Activated naive CD4-positive, alpha-beta T cell (primary cell): Measurements from ENCODE around the gene NUFIP2.
"Not testable (repeated sequence)": the region's sequence is repeated elsewhere in the genome, so short reads cannot be mapped to it uniquely, and the experiment has no call there.

Experiments
- DNase-seq, 4 experiments: peaks; one replicate each; lab custom pipeline; 2025; lab: John Stamatoyannopoulos, UW

The NUFIP2 gene, protein sequence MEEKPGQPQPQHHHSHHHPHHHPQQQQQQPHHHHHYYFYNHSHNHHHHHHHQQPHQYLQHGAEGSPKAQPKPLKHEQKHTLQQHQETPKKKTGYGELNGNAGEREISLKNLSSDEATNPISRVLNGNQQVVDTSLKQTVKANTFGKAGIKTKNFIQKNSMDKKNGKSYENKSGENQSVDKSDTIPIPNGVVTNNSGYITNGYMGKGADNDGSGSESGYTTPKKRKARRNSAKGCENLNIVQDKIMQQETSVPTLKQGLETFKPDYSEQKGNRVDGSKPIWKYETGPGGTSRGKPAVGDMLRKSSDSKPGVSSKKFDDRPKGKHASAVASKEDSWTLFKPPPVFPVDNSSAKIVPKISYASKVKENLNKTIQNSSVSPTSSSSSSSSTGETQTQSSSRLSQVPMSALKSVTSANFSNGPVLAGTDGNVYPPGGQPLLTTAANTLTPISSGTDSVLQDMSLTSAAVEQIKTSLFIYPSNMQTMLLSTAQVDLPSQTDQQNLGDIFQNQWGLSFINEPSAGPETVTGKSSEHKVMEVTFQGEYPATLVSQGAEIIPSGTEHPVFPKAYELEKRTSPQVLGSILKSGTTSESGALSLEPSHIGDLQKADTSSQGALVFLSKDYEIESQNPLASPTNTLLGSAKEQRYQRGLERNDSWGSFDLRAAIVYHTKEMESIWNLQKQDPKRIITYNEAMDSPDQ

DNA sequence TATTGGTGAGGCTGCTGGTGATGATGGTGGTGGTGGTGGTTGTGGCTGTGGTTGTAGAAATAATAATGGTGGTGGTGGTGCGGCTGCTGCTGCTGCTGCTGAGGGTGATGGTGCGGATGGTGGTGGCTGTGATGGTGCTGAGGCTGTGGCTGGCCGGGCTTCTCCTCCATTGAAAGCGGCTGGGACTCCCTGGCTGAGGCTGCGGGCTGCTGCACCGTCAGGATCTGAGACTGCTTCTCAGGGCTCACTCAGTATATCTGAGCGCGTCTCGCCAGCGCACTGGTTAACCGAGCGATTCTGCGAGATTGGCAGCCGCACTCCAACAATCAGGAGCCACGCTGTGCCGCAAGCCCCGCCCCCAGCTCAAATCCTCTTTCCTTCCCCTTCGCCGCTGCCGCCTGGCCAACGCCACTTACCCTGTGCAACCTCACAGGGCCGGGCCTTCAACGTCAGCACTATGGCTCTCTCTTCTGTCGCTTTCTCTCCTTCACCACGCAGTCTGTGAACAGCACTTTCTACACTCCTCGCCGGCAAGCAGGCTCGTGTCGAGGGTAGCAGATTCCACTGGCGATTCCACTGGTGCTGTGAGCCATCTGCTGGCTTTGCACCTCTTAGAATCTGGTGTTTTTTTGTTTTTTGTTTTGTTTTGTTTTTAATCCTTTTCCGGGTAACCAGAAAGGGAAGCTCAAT is at the start of gene NUFIP2:
Gene NUFIP2, minus strand, starts transcription at position 259 of the 690 bp plus-strand sequence. Its CDS starts 89 bp downstream, at position 170.
- DNase-seq: peak; percentile 94 to 96 (median 95)

DNA sequence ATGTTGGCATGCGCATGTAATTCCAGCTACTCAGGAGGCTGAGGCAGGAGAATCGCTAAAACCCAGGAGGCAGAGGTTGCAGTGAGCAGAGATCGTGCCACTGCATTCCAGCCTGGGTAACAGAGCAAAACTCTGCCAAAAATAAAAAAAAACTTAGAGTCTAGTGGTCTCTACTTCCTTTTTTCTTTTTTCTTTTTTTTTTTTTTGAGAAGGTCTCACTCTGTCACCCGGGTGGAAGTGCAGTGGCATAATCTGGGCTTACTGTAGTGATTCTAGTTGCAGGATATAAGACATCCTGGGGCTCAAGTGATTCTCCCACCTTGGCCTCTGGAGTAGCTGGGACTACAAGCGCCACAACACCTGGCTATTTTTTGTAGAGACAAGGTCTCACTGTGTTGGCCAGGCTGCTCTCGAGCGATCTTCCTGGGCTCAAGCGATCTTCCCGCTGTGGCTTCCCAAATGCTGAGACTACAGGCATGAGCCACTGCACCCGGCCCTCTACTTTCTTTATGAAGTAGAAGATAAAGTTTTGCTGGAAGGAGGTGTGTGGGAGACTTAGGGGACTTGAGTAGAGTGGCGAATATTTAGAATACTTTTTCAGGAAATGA is 48.3 kb upstream of the NUFIP2 start:
- DNase-seq: no peak

DNA sequence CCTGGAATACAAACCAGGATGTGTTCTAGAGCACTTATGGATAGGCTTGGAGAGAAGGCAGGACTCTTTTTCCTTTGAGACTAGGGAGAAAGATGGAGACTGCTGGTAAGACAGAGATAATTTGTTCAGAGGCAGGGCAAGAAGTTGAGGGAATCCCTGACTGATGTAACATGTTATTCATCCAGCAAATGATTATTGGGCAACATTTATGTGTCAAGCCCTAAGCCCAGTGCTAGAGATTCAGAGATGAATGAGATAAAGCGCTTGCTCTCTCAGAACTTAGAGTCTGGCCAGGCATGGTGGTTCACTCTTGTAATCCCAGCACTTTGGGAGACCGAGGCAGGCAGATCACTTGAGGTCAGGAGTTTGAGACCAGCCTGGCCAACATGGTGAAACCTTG is 47.8 kb upstream of the NUFIP2 start:
- DNase-seq: no peak

DNA sequence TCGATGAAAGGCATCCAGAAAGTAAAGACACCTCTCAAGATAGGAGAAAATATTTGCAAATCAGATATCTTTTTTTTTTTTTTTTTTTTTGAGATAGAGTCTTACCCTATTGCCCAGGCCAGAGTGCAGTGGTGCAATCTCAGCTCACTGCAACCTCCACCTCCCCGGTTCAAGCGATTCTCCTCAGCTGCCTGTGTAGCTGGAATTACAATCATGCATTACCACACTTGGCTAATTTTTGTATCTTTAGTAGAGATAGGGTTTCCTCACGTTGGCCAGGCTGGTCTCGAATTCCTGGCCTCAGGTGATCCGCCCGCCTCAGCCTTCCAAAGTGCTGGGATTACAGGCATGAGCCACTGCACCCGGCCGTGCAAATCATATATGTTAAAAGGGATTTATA is 45.1 kb upstream of the NUFIP2 start:
- not testable (repeated sequence) for DNase-seq

DNA sequence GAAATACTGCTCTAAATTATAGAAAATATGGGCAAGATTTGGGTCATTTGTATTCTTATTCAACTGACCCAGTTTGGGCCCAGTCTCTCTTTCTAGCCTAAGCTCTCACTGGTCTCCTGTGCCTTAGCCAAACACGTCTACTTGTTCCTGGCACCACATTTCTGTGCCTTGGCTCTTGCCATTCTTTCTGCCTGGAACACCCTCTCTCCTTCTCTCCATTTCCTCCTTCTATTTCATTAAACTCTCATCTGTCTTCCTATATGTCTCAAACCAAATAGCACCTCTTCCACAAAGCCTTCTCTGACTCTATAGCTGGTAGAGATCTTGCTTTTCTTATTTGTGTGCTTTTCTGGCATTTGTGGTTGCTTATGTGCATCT is 37.7 kb upstream of the NUFIP2 start:
- no peak for DNase-seq

DNA sequence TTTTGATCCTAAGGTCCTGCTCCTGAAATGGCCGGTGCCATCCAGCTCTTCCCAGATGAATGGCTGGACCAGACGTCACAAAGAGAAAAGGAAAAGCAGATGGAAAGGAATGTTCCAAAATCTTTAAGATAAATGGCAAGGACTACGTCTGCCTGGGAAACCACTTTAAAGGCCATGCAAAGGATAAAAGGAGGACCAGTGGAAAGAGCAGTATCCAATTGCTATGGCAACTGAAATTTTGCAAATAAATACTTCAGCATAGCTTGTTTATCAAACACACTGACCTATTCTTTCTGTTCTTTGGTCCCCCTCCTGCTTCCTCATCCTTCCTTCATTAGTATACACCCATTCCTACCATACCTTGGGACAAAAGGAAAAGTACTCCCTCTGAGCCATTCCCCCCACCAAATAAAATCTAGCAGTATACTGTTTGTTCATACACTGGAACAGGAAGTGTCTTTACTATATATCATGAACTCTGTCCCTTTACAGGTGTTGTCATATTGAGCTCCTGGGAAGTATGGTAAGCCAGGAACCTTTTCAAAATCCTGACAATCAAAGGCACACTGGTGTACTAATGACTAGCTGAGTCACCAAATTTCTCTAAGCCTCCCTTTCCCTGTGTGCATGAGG is 37.2 kb upstream of the NUFIP2 start:
- DNase-seq: no peak

DNA sequence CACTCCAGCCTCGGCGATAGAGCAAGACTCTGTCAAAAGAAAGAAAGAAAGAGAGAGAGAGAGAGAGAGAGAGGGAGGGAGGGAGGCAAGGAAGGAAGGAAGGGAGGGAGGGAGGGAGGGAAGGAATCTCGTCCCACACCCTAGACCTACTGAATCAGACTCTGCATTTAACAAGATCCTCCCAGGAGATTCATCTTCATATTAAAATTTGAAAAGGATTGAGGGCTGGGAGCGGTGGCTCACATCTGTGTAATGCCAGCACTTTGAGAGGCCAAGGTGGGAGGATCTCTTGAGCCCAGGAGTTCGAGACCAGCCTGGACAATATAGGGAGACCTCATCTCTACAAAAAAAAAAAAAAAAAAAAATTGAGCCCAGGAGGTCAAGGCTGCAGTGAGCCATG is 33.5 kb upstream of the NUFIP2 start:
- no peak for DNase-seq

DNA sequence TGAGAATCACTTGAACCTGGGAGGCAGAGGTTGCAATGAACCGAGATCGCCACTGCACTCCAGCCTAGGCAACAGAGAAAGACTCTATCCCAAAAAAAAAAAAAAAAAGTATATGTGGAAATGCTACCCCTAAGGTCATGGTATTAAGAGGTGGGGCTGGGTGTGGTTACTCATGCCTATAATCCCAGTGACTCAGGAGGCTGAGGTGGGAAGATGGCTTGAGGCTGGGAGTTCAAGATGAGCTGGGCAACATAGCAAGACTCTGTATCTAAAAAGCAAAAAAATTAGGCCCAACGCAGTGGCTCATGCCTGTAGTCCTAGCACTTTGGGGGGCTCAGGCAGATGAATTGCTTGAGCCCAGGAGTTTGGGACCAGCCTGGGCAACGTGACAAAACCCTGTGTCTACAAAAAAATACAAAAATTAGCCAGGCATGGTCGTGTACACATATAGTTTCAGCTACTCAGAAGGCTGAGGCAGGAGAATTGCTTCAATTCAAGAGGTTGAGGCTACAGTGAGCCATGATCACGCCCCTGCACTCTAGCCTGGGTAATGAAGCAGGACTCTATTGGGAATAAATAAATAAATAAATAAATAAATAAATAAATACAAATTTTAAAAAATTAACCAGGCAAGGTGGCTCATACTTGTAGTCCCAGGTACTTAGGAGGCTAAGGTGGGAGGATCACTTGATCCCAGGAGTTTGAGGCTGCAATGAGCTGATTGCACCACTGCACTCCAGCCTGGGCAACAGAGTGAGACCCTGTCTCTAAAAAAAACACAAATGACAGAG is 32.3 kb upstream of the NUFIP2 start:
- no peak for DNase-seq

DNA sequence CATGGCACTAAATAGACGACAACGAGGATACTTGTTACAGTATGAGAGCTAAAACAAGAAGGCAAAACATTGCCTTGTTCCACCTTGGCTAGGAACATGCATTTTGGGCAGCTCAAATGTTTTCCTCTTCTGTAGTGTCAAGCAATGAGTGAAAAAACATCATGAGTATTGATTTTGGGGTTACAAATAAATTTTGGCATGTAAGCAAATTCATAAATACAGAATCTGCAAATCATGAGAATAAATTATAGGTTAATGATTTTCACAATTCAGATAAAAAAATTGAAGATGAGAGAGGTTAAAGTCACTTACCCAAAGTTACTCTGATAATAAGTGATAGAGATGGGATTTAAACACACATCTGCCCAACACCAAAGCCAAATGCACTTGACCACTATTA is 28.4 kb upstream of the NUFIP2 start:
- DNase-seq: no peak

DNA sequence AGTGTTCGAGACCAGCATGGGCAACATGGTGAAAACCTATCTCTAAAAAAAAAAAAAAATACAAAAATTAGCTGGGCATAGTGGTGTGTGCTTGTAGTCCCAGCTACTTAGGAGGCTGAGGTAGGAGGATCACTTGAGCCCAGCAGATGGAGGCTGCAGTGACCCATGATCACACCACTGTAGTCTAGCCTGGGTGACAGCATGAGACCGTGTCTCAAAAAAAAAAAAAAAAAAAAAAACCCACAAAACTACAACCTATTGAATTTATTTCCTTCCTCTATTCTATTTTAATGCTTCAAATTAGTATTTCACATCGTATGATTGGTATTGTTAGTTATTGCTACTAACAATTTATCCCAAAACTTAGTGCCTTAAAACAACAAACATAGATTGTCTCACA is 9.4 kb upstream of the NUFIP2 start:
- no peak for DNase-seq

DNA sequence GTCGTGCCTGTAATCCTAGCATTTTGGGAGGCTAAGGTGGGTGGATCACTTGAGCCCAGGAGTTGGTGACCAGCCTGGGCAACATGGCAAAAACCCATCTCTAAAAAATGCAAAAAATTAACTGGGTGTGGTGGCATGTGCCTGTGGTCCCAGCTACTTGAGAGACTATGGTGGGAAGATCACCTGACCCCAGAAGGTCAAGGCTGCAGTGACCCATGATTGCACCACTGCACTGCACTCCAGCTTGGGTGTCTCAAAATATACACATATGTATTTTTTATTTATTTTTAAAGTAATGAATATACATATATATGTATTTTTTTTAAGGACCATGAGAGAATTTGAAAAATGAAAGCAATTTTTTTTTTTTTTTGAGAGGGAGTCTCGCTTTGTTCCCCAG is 5.1 kb upstream of the NUFIP2 start:
- no peak for DNase-seq

DNA sequence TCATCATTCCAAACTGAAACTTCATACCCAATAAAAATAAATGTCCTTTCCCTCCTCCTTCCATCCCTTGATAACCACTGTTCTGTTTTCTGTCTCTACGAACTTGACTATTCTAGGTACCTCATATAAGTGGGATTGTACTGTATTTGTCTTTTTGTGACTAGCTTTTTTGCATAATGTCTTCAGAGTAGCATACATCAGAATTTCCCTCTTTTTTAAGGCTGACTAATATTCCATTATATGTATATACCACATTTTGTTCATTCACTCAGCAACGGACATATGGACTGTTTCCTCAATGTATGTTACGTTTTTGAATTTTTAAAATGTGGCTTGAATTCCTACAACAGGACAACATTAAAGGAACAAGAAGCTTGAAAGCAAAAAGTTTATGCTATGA is 1.5 kb upstream of the NUFIP2 start:
- no peak for DNase-seq

DNA sequence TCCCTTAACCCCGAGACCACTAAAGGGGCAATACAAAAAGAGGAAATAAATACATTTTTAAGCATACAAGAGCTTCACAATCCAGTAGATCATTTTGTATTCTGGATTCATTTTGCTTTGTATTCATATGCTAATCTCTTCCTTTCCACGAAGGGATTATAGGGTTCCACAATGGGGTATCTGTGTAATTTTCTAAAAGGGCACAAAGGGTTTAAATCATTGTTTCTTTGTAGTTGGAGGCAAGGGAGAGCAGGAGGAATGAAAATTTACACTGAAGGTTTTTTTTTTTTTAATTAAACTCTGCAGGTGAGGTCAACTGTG is 592 bp upstream of the NUFIP2 start:
- DNase-seq: no peak

DNA sequence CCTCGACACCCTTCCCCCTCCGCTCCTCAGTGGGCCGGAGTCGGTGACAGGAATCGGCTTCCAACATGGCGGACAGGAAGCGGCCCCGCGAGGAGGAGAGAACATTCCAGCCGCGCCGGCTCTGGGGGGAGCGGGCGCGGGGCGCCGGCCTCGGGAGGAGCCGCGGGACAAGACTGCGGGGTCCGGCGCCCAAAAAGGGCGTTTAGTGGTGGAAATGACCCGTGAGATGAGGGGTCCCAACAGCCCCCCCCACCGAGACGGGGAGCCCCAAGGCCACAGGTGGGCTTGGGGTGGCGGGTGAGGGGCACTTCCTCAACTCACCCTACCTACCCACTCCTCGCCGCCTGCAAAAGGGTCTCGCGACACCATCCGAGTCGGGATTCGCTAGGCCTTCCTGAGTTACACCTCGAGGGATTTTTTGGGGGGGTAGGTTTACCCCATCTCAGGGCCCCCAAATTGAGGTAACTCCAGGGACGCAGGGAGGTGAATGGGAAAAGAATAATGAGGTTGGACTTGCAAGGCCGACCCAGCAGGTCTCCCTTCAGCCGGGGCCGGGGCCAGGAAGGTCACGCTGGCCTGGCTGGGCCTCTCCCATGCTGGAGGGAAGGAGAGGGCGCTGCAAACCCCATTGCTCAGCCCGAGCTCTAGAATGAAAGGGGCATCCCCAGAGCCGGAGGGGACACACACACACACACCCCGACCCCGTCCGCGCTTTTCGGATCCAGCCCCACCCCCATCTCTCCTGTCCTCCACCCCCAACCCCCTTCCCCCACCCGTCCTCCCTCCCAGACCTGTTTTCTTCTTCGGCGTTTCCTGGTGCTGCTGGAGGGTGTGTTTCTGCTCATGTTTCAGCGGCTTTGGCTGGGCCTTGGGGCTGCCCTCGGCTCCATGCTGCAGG is 707 bp downstream of the NUFIP2 start:
- peak; percentile 31 to 62 (median 42) for DNase-seq

DNA sequence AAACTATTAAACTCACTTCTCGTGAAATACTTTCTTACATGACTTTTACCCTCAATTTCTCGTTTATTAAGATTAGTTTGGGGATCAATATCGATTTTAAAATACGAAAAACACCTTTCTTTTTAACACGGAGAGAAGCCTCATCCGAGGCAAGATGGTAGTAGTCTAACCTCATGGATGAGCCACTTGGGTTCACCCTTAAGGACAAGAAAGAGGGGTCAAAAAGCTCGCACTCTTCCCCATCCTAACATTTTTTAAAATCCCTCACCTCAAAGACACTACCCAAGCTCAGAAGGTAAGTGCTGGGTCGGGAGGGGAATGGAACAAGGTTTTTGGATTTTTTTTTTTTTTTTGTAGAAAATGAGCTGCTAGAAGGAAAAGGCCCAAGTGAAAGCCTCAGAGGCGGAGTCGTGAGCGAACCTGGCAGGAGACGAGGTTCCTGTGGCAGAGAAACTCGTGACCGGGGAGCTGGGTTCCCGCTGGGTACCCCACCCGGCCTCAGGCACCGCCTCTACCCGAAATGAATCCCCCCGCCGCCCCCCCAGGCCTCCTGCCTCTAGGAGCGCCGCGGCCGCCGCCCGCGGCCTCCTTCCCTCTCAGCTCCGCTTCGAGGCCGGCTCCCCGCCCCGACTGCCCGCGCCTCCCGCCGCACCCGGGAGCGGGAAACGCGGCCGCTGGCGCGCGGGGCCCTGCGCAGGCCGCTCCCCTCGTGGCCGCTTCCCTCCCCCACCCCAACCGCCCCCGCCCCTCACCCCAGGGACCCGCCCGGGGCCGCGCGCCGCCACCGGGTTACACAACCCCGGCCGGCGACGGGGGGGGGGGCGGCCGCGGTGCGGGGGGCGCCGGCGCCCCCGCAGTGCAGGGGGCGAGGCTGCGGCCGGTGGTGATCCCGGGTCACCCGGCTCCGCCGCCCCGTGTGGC is 1.6 kb downstream of the NUFIP2 start:
- DNase-seq: peak in 3 of 4 experiments; percentile 7 to 49 (median 39)

DNA sequence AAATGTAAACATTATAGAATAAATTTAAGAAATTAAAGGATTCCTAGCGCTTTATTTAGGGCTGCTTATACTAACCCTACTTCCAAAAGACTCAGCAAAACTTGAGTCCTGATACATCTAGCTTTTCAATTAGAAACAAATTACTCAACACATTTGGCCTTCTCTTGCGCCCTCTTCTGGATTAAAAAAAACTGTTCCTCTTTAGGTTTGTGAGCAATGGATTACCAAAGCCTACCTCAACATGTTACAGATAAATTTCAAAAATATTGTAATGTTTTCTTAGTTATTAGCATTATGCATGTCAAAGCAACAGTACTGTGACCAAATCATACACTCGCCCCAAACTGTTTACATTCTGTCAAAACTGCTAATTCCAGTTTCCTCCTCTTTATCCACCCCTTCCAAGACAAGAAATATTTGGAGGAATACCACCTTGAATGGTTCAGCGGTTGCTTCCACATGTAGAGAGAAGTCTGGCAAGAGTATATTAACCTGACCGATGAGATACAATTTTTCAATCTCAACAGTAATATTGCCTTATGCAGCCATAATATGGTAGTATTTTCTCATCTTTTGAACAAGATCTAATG is 2.7 kb downstream of the NUFIP2 start:
- DNase-seq: no peak

DNA sequence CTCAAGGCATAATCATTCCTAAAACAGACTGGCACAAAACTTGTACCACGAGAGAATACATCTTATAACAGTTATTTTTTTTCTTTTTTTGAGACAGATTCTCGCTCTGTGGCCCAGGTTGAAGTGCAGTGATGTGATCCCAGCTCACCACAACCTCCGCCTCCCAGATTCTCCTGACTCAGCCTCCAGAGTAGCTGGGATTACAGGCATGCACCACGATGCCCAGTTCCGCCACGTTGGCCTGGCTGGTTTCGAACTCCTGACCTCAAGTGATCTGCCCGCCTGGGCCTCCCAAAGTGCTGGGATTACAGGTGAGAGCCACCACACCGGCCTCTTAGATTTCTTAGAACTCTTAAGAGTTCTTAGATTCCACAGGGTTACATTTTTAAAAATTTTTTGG is 4.1 kb downstream of the NUFIP2 start:
- no peak for DNase-seq

DNA sequence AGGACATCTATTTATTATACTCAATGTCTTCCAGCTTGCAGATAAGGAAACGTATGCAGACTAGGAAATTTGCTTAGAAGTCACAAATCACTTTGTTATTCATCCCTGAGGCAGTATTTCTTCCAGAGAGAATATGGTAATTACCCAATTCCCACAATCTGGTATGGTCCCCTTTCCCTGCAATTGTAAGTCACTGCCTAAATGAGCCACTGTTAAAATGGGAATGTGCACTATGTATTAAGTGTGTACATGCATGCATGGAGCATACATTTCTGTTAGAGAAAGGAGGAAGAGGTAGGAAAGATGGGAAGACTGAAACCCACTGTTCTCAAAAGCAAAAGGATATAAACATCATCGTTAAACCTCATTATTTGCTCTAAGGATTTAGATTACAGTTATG is 10.0 kb downstream of the NUFIP2 start:
- DNase-seq: no peak

DNA sequence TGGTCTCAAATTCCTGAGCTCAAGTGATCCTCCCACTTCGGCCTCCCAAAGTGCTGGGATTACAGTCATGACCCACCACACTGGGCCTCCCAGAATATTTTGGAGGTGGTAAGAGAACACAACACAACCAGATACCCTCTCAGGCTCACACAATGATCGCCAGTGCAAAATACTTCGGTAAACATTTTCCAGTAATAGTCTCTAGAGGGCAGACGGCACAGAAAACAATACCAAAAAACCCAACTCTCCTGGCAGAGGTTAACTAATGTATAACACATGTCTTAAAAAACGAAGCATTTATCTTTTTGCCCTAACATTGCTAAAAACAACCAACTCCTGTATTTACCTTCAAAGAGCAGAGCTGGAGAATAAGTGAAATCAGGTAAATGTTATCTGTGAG is 10.5 kb downstream of the NUFIP2 start:
- DNase-seq: no peak
